HG02763 (cell line): ENCODE measurements around the gene ARHGEF4.
"Not testable (repeated sequence)": the region's sequence is repeated elsewhere in the genome, so short reads cannot be mapped to it uniquely, and the experiment has no call there.

Source experiments
- ATAC-seq: cut with Tn5 transposase; IDR thresholded peaks from one replicate; pipeline ENCODE4 v1.9.1; 2021; ENCODE audit warnings: mild to moderate bottlenecking, moderate library complexity; ENCODE audit not compliant: unreplicated experiment

Gene ARHGEF4

DNA sequence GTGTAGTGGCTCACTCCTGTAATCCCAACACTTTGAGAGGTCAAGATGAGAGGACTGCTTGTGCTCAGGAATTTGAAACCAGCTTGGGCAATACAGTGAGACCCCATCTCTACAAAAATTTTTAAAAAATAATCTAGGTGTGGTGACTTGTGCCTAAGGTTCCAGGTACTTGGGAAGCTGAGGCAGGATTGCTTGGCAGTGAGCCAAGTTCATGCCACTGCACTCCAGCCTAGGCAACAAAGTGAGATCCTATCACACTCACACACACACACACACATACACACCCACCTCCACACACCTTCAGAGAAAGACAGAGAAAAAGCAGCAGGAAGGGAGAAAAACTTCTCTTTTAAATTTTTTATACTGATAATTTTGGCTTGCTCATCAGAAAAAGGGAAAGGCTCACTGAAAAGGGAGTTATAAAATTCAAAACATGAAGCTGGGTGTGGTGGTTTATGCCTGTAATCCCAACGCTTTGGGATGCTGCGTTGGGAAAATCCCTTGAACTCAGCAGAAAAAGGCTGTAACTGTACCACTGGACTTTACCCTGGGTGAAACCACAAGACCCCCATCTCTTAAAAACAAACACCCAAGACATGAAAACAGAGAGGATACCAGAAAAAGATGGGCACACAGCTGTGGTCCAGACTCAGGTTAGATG, 230.9 kb downstream of the ARHGEF4 start:
- no peak for ATAC-seq

DNA sequence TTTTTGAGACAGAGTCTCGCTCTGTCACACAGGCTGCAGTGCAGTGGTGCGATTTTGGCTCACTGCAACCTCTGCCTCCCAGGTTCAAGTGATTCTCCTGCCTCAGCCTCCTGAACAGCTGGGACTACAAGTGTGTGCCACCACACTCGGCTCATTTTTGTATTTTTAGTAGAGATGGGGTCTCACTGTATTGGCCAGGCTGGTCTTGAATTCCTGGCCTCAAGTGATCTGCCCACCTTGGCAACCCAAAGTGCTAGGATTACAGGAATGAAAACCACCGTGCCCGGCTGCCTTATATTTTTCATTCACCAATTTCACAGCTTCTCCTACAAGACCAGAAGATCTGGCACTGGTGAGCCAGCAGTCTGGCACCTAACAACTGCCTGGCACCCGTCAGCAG, 231.5 kb downstream of the ARHGEF4 start:
- ATAC-seq, result not testable (repeated sequence)

GRCh38 chr2:131075578-131075977, 238.9 kb downstream of the ARHGEF4 start:
- ATAC-seq, result not testable (repeated sequence)

GRCh38 chr2:131076707-131077106, 240.0 kb downstream of the ARHGEF4 start:
- no peak for ATAC-seq

DNA sequence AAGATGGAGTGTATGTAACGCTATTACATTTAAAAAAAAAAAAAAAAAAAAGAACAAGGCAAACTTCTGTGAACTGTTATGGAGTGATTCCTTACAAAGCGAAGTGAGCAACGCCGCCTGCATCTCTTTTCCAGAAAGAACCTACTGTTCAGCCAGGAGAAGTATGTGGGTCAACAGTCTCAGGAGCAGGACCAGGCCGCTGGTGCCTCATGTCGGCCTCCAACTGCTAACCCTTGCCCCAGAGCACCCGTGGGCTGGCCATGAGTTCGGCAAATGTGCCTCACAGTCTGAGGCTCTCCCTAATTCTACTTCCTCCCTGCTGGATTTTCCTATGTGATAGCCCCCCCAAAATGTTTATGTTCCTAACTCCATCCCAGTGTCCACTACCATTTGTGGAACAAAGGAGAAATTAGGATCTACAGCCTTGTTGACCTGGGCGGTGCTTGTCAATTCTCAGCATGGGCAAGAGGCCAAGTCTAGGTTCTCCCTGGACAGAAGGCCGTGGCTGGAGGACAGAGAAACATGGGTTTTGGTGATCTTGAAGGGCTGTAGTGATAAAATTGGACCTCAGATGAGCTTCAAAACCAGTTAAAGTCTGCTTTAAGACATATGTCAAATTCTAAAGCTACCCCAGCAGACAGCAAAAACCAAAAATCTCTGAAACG, 240.6 kb downstream of the ARHGEF4 start:
- ATAC-seq, result no peak

- no peak for ATAC-seq
Measured at GRCh38 chr2:131077966-131078365, 241.3 kb downstream of the ARHGEF4 start.

DNA sequence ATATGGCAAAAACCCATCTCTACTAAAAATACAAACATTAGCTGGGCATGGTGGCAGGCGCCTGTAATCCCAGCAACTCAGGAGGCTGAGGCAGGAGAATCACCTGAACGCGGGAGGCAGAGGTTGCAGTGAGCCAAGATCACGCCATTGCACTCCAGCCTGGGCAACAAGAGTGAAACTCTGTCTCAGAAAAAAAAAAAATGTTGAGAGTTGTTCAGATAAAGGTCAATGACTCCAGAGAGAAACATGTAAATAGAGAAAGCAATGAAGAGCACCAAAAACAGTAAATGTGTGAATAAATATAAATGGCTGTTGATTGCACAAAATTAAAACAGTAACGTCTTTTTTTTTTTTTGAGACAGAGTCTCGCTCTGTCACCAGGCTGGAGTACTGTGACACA, 243.2 kb downstream of the ARHGEF4 start:
- not testable (repeated sequence) for ATAC-seq

DNA sequence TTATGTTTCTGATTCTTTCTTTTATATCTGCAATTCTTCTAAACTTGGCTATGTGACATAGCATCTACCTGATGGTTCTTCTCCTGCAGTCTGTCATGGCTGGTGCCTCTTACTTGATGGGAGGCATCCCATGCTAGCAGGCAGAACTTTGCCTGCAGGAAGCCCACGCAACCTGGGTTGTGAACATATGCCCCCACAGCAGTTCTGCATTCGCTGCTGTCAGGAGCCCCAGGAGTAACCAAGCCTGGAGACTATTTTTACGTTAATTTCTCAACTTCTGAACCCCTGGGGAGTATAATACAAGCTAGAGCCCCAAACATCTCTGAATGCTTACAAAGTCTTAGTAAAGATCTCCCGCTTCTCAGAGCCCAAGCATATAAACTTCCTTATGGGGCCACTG, 244.5 kb downstream of the ARHGEF4 start:
- no peak for ATAC-seq

GRCh38 chr2:131085646-131086045, 248.9 kb downstream of the ARHGEF4 start:
- ATAC-seq, result no peak

DNA sequence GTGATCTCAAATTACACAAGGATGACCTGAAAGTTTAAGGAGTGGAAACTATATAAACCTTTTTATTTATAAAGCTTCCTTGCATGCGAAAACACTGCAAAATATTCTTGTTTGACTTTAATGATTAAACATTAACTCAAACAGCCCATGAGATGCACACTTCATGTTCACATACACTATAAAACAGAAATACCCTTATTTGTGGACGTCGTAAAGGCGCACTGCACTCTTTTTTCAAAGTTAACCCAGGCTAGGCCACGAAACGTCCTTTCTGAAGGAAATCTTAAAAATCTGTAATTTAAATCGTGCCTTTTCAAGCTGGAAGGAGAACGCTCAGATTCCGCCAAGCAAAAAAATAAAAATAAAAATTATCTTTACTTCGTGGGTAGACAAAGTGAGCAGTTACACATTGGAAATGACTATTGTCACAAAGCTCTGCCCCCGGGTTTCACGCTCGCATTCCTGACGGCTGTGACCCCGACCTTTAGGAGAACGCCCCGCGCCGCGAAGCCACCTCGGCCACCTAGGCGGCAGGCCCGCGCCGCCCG, 255.8 kb downstream of the ARHGEF4 start:
- no peak for ATAC-seq

DNA sequence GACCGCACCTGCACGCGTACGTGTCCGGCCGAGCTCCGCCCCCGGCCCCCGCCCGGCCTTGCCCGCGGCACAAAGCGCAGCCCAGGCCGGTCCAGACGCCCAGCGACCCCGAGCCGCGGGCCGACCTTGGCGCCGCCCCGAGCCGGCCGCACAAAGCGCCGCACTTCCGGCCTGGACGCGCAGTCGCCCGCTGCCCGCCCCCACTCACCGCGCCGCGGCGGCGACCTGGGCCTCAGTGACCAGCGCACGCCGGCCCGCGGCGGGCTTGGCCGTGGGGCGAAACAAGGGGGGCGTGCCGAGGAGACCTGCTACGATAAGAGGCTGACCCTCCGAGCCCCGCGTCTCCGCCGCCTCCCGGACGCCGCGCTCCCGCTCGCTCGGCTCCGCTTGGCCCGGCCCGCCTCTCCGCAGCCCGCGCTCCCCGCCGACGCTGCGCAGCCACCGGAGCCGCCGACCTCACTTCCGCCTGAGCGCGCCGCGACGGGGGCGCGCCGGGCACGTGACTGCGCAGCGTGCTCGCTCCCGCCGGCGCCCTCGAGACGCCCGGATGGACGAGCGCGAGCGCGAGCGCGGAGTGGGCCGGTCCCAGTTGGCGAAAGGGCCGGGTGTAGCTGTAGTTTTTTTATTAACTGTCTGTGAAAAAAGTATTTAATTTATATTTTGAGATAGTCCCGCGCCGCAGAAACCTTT, 256.4 kb downstream of the ARHGEF4 start, which contains the start of gene FAM168B:
FAM168B (minus strand) TSS at position 455 of the 690 bp plus-strand sequence. CDS start 10,814 bp downstream, outside the sequence.
- peak; percentile 80 for ATAC-seq

- peak; percentile 65 for ATAC-seq
Measured at GRCh38 chr2:131093696-131094462, 257.2 kb downstream of the ARHGEF4 start.

- no peak for ATAC-seq
Measured at GRCh38 chr2:131094463-131095281, 258.0 kb downstream of the ARHGEF4 start.
